GM13976 (cell line): ENCODE data around the gene ATP6V1E1.

ENCODE experiments used
- DNase-seq: peaks from one replicate; pipeline ENCODE4 v3.0.0; 2012; ENCODE audit warnings: low spot score
- in situ Hi-C: fragments of 300-500 bp; cut with MboI; formaldehyde crosslinking; loops from one replicate; pipeline ENCODE4 v1.12.0; 2022; ENCODE audit warnings: low sequenced_read_pairs, mixed read lengths, inconsistent platforms; ENCODE audit not compliant: unreplicated experiment
- TF ChIP-seq, protein P1 (sequence below): IDR thresholded peaks from 2 replicates; pipeline ENCODE4 v1.5.1; 2012; ENCODE audit warnings: borderline replicate concordance, mild to moderate bottlenecking; ENCODE audit not compliant: insufficient read depth; ENCODE audit errors: extremely low read depth, missing control alignments, control extremely low read depth

ATP6V1E1 gene

DNA sequence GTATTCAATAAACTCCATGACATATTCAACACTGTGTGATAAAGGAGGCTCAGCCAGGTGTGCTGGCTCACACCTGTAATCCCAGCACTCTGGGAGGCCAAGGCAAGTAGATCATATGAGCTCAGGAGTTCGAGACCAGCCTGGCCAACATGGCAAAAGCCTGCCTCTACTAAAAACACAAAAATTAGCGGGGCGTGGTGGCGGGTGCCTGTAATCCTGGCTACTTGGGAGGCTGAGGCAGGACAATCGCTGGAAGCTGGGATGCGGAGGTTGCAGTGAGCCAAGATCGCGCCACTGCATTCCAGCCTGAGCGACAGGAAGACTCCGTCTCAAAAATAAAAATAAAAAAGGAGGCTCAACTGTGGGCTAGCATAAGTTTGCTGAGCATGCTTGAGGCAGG lies 69.4 kb downstream of the ATP6V1E1 start:
- in situ Hi-C loops = no loop called here
- DNase-seq = no peak
- TF ChIP-seq, protein P1, sequence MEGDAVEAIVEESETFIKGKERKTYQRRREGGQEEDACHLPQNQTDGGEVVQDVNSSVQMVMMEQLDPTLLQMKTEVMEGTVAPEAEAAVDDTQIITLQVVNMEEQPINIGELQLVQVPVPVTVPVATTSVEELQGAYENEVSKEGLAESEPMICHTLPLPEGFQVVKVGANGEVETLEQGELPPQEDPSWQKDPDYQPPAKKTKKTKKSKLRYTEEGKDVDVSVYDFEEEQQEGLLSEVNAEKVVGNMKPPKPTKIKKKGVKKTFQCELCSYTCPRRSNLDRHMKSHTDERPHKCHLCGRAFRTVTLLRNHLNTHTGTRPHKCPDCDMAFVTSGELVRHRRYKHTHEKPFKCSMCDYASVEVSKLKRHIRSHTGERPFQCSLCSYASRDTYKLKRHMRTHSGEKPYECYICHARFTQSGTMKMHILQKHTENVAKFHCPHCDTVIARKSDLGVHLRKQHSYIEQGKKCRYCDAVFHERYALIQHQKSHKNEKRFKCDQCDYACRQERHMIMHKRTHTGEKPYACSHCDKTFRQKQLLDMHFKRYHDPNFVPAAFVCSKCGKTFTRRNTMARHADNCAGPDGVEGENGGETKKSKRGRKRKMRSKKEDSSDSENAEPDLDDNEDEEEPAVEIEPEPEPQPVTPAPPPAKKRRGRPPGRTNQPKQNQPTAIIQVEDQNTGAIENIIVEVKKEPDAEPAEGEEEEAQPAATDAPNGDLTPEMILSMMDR = no peak

GRCh38 chr22:17554814-17555213 lies 73.7 kb downstream of the ATP6V1E1 start:
- TF ChIP-seq, protein P1 = no peak
- in situ Hi-C loops = no loop called here
- no peak for DNase-seq

- DNase-seq = no peak
- TF ChIP-seq, protein P1 = no peak
- in situ Hi-C loops = no loop called here
These were observed 75.8 kb downstream of the ATP6V1E1 start for GRCh38 chr22:17552737-17553136.

DNA sequence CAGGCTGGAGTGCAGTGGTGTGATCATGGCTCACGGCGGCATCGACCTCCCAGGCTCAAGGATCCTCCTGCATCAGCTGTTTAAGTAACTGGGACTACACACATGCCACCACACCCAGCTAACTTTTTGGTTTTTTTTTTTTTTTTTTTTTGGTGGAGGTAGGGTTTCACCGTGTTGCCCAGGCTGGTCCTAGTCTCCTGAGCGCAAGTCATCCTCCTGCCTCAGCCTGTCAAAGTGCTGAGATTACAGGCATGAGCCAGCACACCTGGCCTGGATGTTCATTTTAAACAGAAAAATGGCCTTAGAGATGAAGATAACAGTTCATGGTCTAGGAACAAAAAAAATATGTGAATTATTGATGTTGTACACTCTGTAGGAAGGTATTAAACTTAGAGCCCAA lies 78.9 kb downstream of the ATP6V1E1 start:
- in situ Hi-C loops = no loop called here
- no peak for DNase-seq
- TF ChIP-seq, protein P1 = no peak

DNA sequence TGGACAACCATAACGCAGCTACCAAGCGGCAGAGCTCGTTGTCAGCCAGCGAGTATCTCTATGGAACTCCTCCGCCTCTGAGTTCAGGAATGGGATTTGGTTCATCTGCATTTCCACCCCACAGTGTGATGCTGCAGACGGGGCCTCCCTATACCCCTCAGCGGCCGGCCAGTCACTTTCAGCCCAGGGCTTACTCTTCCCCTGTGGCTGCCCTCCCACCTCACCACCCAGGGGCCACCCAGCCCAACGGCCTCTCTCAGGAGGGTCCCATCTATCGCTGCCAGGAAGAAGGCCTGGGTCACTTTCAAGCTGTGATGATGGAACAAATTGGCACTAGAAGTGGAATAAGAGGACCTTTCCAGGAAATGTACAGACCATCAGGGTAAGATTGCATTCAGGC lies 79.4 kb downstream of the ATP6V1E1 start:
- no peak for DNase-seq
- TF ChIP-seq, protein P1 = no peak
- in situ Hi-C loops = no loop called here

GRCh38 chr22:17548756-17549035 lies 79.9 kb downstream of the ATP6V1E1 start:
- TF ChIP-seq, protein P1 = no peak
- DNase-seq = no peak
- in situ Hi-C loops = no loop called here
